ENCODE data around the gene STAT4. TPM values are rescaled to one million over a fixed set of nuclear protein-coding genes. Genes with fewer than 3 reads are reported as not detected.

Gene STAT4
- total RNA-seq, 1 experiment from 2014 or later, result 0.33 TPM

- Mint-ChIP-seq H3K27me3 (ENCODE audit: low read depth) (no peaks in the 10 kb centered on the region), H3K27ac (peak overlapping the region in 2 of 3 experiments; percentile 74 to 78; a peak in 4 of 7 replicates), H3K4me3 (no peak overlapping the region), H3K36me3 (ENCODE audit: insufficient read depth in 1 of 3, low read depth in 3 of 3) (peaks cover 0 to 10% (median 4%) of the 10 kb centered on the region in 3 experiments; a peak in 4 of 7 replicates), H3K4me1 (peaks cover 17 to 20% of the 10 kb centered on the region in 2 experiments), H3K9me3 (peaks cover 7 to 13% of the 10 kb centered on the region in 2 experiments; a peak in 4 of 5 replicates)
- Histone ChIP-seq H3K56ac (ENCODE audit: insufficient read length, low read depth, low read length) (no peak overlapping the region), H2BK20ac (ENCODE audit: low read depth, low read length, poor library complexity, severe bottlenecking) (no peak overlapping the region), H4K20me1 (ENCODE audit: control insufficient read depth, insufficient read depth, insufficient read length) (no peaks in the 10 kb centered on the region), H3K23me2 (ENCODE audit: insufficient read length, low read depth, low read length, poor library complexity, severe bottlenecking) (no peaks in the 10 kb centered on the region), H3T11ph (ENCODE audit: low read length) (no peak overlapping the region), H4K8ac (replicated peaks; ENCODE audit: insufficient read length, low read depth, low read length) (no peak overlapping the region), H2BK5ac (ENCODE audit: insufficient read length, low read length) (no peak overlapping the region), H3K79me1 (ENCODE audit: insufficient read depth, low read depth, low read length, poor library complexity, severe bottlenecking) (no peaks in the 10 kb centered on the region), H3K4ac (ENCODE audit: low read depth, low read length) (no peak overlapping the region), H3K9ac (ENCODE audit: extremely low read depth, insufficient read length, low read length) (no peak overlapping the region), H3K27me3 (ENCODE audit: insufficient read depth, low read length) (no peaks in the 10 kb centered on the region), H3K23ac (ENCODE audit: insufficient read length, low read depth, low read length) (no peak overlapping the region), H2BK12ac (ENCODE audit: insufficient read length, low read depth, low read length) (no peak overlapping the region), H2BK120ac (ENCODE audit: low read depth, low read length, poor library complexity, severe bottlenecking) (no peak overlapping the region), H2BK15ac (ENCODE audit: low read depth, low read length) (no peak overlapping the region), H3K27ac (ENCODE audit: insufficient read length, low read depth, low read length) (no peak overlapping the region), H3K4me2 (ENCODE audit: insufficient read depth, insufficient read length, low read length) (no peak overlapping the region), H3K14ac (ENCODE audit: insufficient read depth, low read length) (no peak overlapping the region), H2AK5ac (ENCODE audit: insufficient read length, low read length) (no peak overlapping the region), H3K9me3 (ENCODE audit: control insufficient read depth, low read depth, low read length) (no peaks in the 10 kb centered on the region), H3K4me1 (ENCODE audit: insufficient read depth, low read length) (no peaks in the 10 kb centered on the region), H4K5ac (ENCODE audit: insufficient read length, low read depth, low read length) (no peak overlapping the region), H3K79me2 (ENCODE audit: insufficient read depth, low read length) (no peaks in the 10 kb centered on the region), H3K18ac (ENCODE audit: insufficient read length, low read depth, low read length) (no peak overlapping the region), H2AFZ (ENCODE audit: low read length) (no peak overlapping the region), H4K91ac (ENCODE audit: insufficient read length, low read depth, low read length) (no peak overlapping the region)
- TF ChIP-seq CTCF (conservative IDR thresholded peaks at IDR 0.05), result no peak
- no peak for DNase-seq
Observed at GRCh38 chr2:191086706-191087105, 64.1 kb downstream of the STAT4 start.
